ENCODE results near the gene SPDL1. TPM values are rescaled to one million over a fixed set of nuclear protein-coding genes. Genes with fewer than 3 reads are reported as not detected.

Gene SPDL1
- total and polyA plus RNA-seq, 4 donors = 0.89 to 11.5 (median 3.0) TPM

DNA sequence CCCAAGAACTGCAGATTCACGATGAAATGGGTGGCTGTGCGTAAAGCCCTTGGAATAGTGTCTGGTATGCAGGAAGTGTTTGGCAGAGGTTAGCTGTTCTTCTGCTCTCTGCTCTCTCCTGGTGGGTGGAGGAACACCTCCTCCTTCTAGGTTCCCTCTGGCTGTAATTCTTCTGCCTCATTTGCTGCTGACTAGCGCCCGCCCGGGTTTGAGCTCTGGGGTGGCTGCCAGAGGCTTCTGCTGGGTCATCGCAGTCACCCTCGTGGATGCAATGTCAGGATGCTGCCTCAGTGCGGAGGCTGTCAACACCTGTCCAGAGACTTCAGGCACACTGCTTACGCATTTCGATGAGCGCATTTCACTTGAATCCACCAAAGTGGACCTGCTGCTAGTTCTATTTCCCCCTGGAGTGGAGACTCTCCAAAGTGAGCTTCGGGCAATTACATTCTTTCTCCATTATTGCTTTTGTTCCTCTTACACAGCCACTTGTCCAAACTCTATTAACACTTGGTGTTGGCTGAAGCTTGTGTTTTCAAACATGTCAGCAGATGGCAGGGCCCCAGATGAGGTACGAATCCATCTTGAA lies 65.2 kb downstream of the SPDL1 start (continued):
- TF ChIP-seq, protein P1, sequence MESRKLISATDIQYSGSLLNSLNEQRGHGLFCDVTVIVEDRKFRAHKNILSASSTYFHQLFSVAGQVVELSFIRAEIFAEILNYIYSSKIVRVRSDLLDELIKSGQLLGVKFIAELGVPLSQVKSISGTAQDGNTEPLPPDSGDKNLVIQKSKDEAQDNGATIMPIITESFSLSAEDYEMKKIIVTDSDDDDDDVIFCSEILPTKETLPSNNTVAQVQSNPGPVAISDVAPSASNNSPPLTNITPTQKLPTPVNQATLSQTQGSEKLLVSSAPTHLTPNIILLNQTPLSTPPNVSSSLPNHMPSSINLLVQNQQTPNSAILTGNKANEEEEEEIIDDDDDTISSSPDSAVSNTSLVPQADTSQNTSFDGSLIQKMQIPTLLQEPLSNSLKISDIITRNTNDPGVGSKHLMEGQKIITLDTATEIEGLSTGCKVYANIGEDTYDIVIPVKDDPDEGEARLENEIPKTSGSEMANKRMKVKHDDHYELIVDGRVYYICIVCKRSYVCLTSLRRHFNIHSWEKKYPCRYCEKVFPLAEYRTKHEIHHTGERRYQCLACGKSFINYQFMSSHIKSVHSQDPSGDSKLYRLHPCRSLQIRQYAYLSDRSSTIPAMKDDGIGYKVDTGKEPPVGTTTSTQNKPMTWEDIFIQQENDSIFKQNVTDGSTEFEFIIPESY (IDR thresholded peaks at IDR 0.05) = no peak
- TF ChIP-seq NR2F2 (IDR thresholded peaks at IDR 0.05) (no peak), SP1 (IDR thresholded peaks at IDR 0.05) (no peak), HNF4G (IDR thresholded peaks at IDR 0.05) (no peak), TAF1 (conservative IDR thresholded peaks at IDR 0.05) (no peak)
- TF ChIP-seq, protein P2, sequence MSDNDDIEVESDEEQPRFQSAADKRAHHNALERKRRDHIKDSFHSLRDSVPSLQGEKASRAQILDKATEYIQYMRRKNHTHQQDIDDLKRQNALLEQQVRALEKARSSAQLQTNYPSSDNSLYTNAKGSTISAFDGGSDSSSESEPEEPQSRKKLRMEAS (IDR thresholded peaks at IDR 0.05) = no peak

DNA sequence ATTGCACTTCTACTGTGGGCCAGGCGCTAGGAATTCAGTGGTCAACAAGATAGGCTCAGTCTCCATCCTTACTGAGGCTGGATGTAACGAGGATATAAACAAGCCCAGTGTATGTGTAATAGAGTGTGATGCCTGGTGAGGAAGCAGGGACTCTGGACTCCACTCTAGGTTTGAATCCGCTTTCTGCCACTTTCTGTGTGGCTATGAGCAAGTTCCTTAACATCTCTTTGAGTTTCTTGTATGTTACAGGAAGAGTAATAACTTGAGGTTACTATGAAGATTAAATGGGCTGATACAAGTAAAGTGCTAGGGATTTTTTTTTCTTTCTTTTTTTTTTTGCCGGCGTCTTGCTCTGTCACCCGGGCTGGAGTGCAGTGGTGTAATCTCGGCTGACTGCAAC lies 65.9 kb downstream of the SPDL1 start:
- H3K27ac ChIP-seq (ENCODE audit: low read depth in 1 of 2, low read length in 2 of 2) = no peak overlapping the region
- H3K36me3 ChIP-seq (ENCODE audit: control insufficient read depth in 4 of 4, insufficient read depth in 3 of 4, low read depth in 1 of 4, low read length in 3 of 4) = no peaks in the 10 kb centered on the region
- no peaks in the 10 kb centered on the region for H3K9me3 ChIP-seq (ENCODE audit: control insufficient read depth in 4 of 4, low read length in 3 of 4)
- peaks cover 0 to 5% (median 0%) of the 10 kb centered on the region in 4 donors for H3K4me1 ChIP-seq (ENCODE audit: control insufficient read depth in 4 of 4, insufficient read depth in 4 of 4, low read length in 3 of 4)
- DNase-seq (ENCODE audit: low spot score) = no peak
- H3K27me3 ChIP-seq (ENCODE audit: control insufficient read depth in 4 of 4, insufficient read depth in 4 of 4, low read length in 3 of 4) = no peaks in the 10 kb centered on the region
- WGBS = 60% methylated on average over 7 of the region's 7 CpGs
- TF ChIP-seq JUND (IDR thresholded peaks at IDR 0.05) (no peak), RAD21 (IDR thresholded peaks at IDR 0.05) (no peak), FOXA1 (IDR thresholded peaks at IDR 0.05) (no peak), TAF1 (conservative IDR thresholded peaks at IDR 0.05) (no peak), GABPA (IDR thresholded peaks at IDR 0.05 in 1 of 2, conservative IDR thresholded peaks at IDR 0.05 in 1 of 2) (no peak), RXRA (IDR thresholded peaks at IDR 0.05) (no peak), HNF4G (IDR thresholded peaks at IDR 0.05) (no peak), YY1 (IDR thresholded peaks at IDR 0.05) (no peak)
- TF ChIP-seq, protein P3, sequence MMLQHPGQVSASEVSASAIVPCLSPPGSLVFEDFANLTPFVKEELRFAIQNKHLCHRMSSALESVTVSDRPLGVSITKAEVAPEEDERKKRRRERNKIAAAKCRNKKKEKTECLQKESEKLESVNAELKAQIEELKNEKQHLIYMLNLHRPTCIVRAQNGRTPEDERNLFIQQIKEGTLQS (IDR thresholded peaks at IDR 0.05) = no peak
- TF ChIP-seq, protein P2 (IDR thresholded peaks at IDR 0.05) = no peak
- TF ChIP-seq, protein P4, sequence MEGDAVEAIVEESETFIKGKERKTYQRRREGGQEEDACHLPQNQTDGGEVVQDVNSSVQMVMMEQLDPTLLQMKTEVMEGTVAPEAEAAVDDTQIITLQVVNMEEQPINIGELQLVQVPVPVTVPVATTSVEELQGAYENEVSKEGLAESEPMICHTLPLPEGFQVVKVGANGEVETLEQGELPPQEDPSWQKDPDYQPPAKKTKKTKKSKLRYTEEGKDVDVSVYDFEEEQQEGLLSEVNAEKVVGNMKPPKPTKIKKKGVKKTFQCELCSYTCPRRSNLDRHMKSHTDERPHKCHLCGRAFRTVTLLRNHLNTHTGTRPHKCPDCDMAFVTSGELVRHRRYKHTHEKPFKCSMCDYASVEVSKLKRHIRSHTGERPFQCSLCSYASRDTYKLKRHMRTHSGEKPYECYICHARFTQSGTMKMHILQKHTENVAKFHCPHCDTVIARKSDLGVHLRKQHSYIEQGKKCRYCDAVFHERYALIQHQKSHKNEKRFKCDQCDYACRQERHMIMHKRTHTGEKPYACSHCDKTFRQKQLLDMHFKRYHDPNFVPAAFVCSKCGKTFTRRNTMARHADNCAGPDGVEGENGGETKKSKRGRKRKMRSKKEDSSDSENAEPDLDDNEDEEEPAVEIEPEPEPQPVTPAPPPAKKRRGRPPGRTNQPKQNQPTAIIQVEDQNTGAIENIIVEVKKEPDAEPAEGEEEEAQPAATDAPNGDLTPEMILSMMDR (IDR thresholded peaks at IDR 0.05; ENCODE audit: low read depth, low read length, missing input control) = no peak
- H3K4me3 ChIP-seq (ENCODE audit: low read depth in 1 of 3, low read length in 3 of 3) = no peak overlapping the region
- no peak overlapping the region for H3K9ac ChIP-seq (ENCODE audit: low read depth in 1 of 2, low read length in 2 of 2)

DNA sequence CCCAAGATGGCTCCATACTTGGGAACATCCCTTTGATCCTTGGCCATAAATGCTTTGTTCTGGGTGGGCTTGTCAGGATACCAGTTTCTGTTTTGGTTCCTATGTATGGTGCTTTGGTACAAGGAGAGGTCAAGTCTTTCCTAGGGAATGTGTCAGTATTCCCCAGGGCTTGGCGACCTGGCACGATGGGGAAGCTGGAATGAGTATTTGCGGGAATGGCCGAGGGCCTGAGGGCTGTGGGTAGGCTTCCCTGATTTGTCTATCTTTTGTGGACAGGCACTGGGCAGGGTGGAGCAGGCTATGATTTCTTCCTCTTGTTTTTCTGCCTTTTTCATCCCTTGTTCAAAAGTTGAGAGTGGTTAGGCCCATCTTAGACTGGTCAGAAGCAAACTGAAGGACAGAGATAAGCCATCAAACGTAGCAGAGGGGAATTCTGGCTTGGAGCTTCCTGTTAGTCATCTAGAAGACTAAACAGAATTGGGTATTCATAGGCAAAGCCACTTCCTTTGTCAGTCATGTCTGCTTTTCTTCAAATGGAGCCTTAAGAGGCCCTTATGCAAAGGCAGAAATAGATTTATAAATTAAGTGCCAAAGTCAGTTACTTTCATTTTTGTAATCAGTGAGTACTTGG lies 67.2 kb downstream of the SPDL1 start:
- Histone ChIP-seq H3K9ac (ENCODE audit: low read depth in 1 of 2, low read length in 2 of 2) (no peak overlapping the region), H3K27ac (ENCODE audit: low read depth in 1 of 2, low read length in 2 of 2) (no peak overlapping the region), H3K27me3 (ENCODE audit: control insufficient read depth in 4 of 4, insufficient read depth in 4 of 4, low read length in 3 of 4) (no peaks in the 10 kb centered on the region), H3K9me3 (ENCODE audit: control insufficient read depth in 4 of 4, low read length in 3 of 4) (no peaks in the 10 kb centered on the region), H3K36me3 (ENCODE audit: control insufficient read depth in 4 of 4, insufficient read depth in 3 of 4, low read depth in 1 of 4, low read length in 3 of 4) (no peaks in the 10 kb centered on the region), H3K4me3 (ENCODE audit: low read depth in 1 of 3, low read length in 3 of 3) (no peak overlapping the region), H3K4me1 (ENCODE audit: control insufficient read depth in 4 of 4, insufficient read depth in 4 of 4, low read length in 3 of 4) (peaks cover 0 to 5% (median 0%) of the 10 kb centered on the region in 4 donors)
- WGBS = 75% methylated on average over 5 of the region's 5 CpGs
- TF ChIP-seq HNF4G (IDR thresholded peaks at IDR 0.05) (no peak), RXRA (IDR thresholded peaks at IDR 0.05) (no peak), YY1 (IDR thresholded peaks at IDR 0.05) (no peak), RAD21 (IDR thresholded peaks at IDR 0.05) (no peak), NR2F2 (IDR thresholded peaks at IDR 0.05) (no peak), EGR1 (IDR thresholded peaks at IDR 0.05; ENCODE audit: low read depth in 2 of 2) (no peak), GABPA (IDR thresholded peaks at IDR 0.05 in 1 of 2, conservative IDR thresholded peaks at IDR 0.05 in 1 of 2) (no peak)
- TF ChIP-seq, protein P4 (IDR thresholded peaks at IDR 0.05; ENCODE audit: low read depth, low read length, missing input control) = no peak
- TF ChIP-seq, protein P3 (IDR thresholded peaks at IDR 0.05) = no peak
- DNase-seq (ENCODE audit: low spot score) = no peak

Measured in liver (tissue), 9 donors.